Memory B cell (primary cell): ENCODE data around the gene ALKAL2.

Experiments used
- ATAC-seq: fragments of 150-1000 bp; cut with Tn5 transposase; 2 replicates; pipeline ENCODE4 v1.10.0; 2021; ENCODE audit warnings: low read depth, mild to moderate bottlenecking, moderate library complexity
- DNase-seq, 2 donors: peaks; one replicate each; pipeline ENCODE4 v3.0.0; 2022; ENCODE audit warnings: low spot score in 2 of 2
- H3K27ac Mint-ChIP-seq: one replicate; pipeline ENCODE4 v1.8.0; 2022; ENCODE audit warnings: mild to moderate bottlenecking, moderate library complexity, mixed read lengths
- H3K27me3 Mint-ChIP-seq: one replicate; pipeline ENCODE4 v1.8.0; 2022; ENCODE audit warnings: mixed read lengths
- H3K36me3 Mint-ChIP-seq: one replicate; pipeline ENCODE4 v1.8.0; 2022; ENCODE audit warnings: mild to moderate bottlenecking, mixed read lengths
- H3K4me1 Mint-ChIP-seq: one replicate; pipeline ENCODE4 v1.8.0; 2022; ENCODE audit warnings: mixed read lengths
- H3K4me3 Mint-ChIP-seq: one replicate; pipeline ENCODE4 v1.8.0; 2022; ENCODE audit warnings: mild to moderate bottlenecking, moderate library complexity, mixed read lengths
- H3K9me3 Mint-ChIP-seq: one replicate; pipeline ENCODE4 v1.8.0; 2022; ENCODE audit warnings: mixed read lengths

The ALKAL2 gene

DNA sequence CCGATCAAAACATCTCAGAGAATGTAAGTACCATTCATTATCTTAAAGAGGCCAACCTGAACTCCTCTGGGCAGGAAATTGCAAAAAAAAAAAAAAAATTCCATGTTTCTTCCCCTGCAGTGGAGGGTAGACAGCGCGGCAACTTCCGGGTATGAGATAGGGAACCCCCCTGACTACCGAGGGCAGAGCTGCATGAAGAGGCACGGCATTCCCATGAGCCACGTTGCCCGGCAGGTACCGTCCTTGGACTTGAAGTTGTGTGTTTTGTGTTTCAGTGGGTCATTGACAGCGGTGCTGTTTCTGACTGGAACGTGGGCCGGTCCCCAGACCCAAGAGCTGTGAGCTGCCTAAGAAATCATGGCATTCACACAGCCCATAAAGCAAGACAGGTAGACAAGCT is 16.0 kb downstream of the ALKAL2 start:
- Mint-ChIP-seq H3K36me3 (peaks cover 27% of the 10 kb centered on the region), H3K4me3 (no peak overlapping the region), H3K4me1 (peaks cover 36% of the 10 kb centered on the region), H3K9me3 (no peaks in the 10 kb centered on the region), H3K27me3 (no peaks in the 10 kb centered on the region), H3K27ac (no peak overlapping the region)
- ATAC-seq = no peak
- no peak for DNase-seq

DNA sequence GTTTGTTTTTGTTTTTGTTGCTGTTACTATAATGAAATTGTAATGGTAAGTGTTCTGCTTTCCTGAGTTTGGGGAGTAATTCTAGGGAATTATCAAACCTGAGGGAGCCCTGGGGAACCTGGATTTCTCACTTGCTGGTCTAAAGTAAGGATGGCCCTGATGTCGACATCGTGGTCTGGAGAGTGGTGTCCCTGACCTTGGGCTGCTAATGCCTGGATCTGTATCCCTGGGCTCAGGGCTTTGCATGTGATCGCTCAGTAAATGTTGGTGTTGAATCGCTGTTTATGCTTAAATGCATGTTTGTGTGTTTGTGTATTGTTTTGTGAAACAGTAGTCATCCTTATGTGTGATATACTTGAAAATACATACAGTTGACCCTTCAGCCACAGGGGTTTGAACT is 17.0 kb downstream of the ALKAL2 start:
- DNase-seq = no peak
- H3K36me3 Mint-ChIP-seq = peaks cover 22% of the 10 kb centered on the region
- no peak for ATAC-seq
- no peak overlapping the region for H3K4me3 Mint-ChIP-seq
- H3K4me1 Mint-ChIP-seq = peaks cover 39% of the 10 kb centered on the region
- H3K27me3 Mint-ChIP-seq = no peaks in the 10 kb centered on the region
- H3K27ac Mint-ChIP-seq = peak overlapping the region; percentile 47
- no peaks in the 10 kb centered on the region for H3K9me3 Mint-ChIP-seq

DNA sequence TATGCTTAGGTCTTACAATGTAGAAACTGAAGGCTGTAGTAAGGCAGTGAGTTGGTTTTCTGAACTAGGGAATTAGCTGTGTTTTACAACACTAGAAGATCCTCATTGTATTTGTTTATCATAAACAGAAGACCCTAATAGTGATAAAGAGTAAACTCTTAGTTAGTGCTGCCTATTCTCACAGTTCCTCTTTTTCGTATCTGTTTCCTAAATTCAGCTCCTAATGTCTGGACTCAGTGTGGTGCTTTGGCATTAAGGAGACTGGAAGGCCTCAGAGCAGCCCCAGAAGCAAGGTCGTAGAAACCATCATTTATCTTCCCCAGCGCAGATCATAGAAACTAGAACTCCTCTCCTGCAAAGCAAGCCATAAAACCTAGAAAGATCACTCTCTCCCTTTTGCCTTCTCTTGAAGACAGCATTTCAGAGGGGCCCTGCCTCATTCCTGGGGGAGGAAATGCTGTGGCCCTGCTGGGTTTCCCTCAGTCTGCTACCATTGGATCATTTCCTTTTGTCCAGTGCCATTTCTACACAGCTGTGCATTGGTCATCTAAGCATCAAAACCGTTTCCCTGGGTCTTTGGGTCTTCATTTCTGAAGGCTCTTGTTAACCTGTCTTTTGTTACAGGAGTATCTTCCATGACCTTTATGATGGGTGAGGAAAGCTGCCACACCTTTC is 18.4 kb downstream of the ALKAL2 start:
- H3K27ac Mint-ChIP-seq = peak overlapping the region; percentile 68

DNA sequence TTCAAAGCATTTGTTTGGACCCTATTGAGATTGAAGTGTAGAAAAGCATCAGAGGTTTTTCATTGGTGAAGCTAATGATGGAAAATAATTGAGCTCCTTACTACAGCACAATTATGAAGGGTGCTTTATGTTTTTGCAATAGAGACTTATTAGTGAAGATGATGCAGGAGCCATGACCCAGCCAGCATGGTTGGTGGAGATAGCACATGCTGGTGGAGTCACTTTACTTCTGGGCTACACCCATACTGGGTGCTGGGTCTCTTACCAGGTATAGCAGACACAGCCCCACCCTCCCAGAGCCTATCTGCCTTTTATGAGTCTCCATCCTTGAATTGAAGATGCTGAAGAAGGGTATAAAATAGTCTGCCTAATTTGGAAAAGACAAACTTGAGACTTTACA is 19.6 kb downstream of the ALKAL2 start:
- Mint-ChIP-seq H3K4me1 (peaks cover 32% of the 10 kb centered on the region), H3K36me3 (peaks cover 17% of the 10 kb centered on the region), H3K27me3 (no peaks in the 10 kb centered on the region), H3K9me3 (no peaks in the 10 kb centered on the region), H3K27ac (peak overlapping the region; percentile 68), H3K4me3 (no peak overlapping the region)
- ATAC-seq (no peak), DNase-seq (no peak)

More for the DNA sequence above, 18.4 kb downstream of the ALKAL2 start:
- Mint-ChIP-seq H3K9me3 (no peaks in the 10 kb centered on the region), H3K4me1 (peaks cover 33% of the 10 kb centered on the region), H3K36me3 (peaks cover 17% of the 10 kb centered on the region), H3K4me3 (no peak overlapping the region), H3K27me3 (no peaks in the 10 kb centered on the region)
- ATAC-seq (no peak), DNase-seq (no peak)

DNA sequence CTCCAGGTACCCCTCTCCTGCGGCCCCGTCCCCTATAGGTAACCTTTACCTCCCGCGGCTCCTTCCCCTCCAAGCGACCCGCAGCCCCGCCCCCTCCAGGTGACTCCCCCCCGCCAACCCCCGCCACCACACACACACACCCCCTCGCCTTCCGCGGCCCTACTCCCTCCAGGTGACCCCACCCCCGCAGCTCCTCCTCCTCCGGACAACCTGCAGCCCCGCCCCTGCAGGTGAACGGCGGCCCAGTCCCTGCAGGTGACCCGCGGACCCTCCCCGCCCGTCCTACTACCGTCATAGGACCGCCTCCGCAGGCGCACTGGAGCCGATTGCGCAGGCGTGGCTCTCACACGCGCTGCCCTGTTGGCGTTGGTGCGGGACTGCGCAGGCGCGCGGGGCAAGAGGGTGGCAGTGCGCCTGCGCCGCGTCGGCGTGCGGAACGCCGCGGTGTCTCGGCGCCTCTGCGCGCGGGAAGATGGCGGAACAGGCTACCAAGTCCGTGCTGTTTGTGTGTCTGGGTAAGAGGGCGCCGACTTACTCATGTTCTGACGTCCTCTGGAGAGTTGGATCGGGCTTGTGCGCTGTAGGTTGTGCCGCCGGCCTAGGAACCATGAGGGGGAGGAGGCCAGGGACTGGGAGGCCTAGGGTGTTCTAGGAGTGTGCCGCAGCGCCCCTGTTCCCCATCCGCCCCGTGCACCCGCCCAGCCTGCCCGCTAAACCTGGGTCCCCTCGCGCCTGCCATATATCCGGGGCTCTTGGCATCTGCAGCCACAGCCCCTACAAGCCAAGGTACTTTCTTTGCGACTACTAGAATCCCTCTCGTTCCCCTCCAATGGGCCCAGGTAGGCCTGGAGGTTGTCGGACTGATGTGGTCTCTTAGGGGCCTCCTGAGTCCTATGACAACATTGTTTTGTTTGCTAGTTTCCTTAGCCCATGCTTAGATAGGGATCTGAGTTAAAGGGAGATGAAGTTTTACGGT is 23.1 kb downstream of the ALKAL2 start, which contains the start of gene ACP1:
ACP1 (plus strand) TSS at position 455 of the 976 bp plus-strand sequence; CDS start at position 473, 18 bp downstream.
- no peaks in the 10 kb centered on the region for H3K27me3 Mint-ChIP-seq
- peaks cover 3% of the 10 kb centered on the region for H3K36me3 Mint-ChIP-seq
- DNase-seq (peak; percentile 91 to 95), ATAC-seq (peak; percentile 79)
- peak within 1 kb of the TSS; percentile 97 for H3K27ac Mint-ChIP-seq
- H3K4me1 Mint-ChIP-seq = peaks cover 18% of the 10 kb centered on the region
- peak within 1 kb of the TSS; percentile 96 for H3K4me3 Mint-ChIP-seq
- H3K9me3 Mint-ChIP-seq = no peaks in the 10 kb centered on the region

DNA sequence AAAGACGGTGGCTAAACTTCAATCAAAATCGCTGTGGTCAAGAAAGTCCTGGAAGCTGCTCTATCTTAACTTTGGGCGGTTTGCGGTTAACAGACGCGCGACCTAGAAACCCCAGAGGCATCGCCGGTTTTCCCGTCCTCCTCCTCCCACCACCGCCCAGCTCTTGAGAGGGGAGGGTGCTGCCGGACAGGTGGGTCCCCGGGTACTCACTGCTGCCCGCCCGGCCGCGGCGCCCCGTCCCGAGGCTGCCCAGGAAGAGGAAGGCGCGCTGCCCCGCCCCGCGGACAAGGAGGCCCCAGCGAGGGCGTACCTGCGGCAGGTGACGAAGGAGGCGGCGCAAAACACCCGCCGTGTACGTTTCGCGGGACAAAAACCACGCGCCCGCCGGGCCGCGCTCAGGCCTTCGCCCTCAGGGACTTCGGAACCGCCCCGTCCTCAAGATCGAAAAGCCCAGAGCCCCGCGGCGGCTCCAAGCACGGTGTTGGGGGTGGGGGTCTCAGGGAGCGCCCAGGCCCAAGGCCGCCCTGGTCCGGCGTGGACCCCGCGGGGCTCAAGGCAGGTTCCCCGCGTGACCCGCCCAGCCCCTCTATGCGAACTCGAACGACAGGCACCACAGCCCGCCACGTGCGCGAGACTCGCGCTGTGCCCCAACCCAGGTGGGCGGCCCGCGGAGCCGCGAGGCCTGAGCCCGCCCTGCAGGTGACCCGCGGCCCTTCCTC is 24.0 kb downstream of the ALKAL2 start, which contains the start of gene SH3YL1:
SH3YL1 (minus strand) TSS at position 259 of the 719 bp plus-strand sequence; CDS start at position 211, 48 bp downstream.
- Mint-ChIP-seq H3K9me3 (no peaks in the 10 kb centered on the region), H3K4me3 (peak within 1 kb of the TSS; percentile 96), H3K36me3 (peaks cover 6% of the 10 kb centered on the region), H3K4me1 (peaks cover 13% of the 10 kb centered on the region), H3K27me3 (no peaks in the 10 kb centered on the region), H3K27ac (peak within 1 kb of the TSS; percentile 97)
- ATAC-seq = peak; percentile 33
- peak in 1 of 2 donors; percentile 43 for DNase-seq

DNA sequence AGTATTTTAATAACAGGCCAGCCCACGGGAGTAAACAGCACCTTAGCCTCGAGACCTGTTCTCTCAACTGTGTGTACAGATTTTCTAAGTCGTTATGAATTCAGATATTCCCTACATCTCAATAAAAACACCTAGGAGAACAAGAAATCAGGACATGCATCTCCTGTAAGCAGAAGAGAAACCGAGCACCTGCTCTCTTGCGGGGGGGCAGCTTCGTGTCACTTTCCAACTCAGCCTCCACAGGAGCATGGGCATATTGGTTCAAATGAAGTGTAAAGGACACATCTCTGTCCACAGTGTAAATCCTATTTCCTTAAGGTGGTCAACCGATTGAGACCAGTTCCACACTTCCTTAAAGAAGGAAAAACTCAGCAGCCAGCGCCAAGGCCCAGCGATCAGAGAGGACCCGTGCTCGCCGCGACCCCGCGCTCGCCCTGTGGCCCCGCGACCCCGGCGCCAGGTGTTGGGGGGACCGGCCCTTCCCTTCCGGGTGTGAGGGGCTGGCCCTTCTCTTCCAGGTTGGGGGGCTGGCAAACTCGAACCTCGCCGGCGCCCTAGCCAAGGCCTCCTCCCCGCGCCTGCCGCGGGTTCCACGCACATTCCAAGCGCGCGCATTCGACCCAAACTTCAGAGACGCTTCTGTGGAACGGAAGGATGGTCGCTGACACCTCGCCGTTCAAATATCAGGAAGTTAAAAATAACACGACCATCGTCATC is 24.7 kb downstream of the ALKAL2 start:
- Mint-ChIP-seq H3K4me3 (peak overlapping the region; percentile 96), H3K9me3 (peaks cover 5% of the 10 kb centered on the region), H3K36me3 (peaks cover 8% of the 10 kb centered on the region), H3K27me3 (no peaks in the 10 kb centered on the region), H3K27ac (peak overlapping the region; percentile 97), H3K4me1 (peaks cover 11% of the 10 kb centered on the region)
- no peak for DNase-seq
- no peak for ATAC-seq

DNA sequence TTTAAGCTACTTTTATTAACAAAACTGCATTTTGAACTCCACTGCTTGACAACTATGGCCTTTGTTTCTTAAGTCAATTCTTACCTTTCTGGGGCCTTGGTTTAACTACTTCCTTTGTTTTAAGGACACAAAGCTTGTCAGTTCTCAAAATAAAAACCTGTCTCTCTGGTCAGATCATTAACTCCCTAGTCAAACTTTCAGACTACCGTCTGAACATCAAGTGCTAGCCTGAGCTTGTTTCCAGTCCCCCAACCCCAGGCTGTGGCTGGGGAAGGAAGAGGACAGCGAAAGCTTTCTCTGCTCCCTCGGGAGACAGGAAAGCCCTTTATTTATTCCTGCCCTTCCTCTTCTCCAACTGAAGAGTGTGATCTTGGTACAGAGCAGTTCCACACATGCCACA is 25.8 kb downstream of the ALKAL2 start:
- Mint-ChIP-seq H3K4me1 (peaks cover 4% of the 10 kb centered on the region), H3K27me3 (no peaks in the 10 kb centered on the region), H3K27ac (peak overlapping the region; percentile 28), H3K4me3 (no peak overlapping the region), H3K9me3 (peaks cover 6% of the 10 kb centered on the region), H3K36me3 (peaks cover 8% of the 10 kb centered on the region)
- no peak for DNase-seq
- no peak for ATAC-seq

DNA sequence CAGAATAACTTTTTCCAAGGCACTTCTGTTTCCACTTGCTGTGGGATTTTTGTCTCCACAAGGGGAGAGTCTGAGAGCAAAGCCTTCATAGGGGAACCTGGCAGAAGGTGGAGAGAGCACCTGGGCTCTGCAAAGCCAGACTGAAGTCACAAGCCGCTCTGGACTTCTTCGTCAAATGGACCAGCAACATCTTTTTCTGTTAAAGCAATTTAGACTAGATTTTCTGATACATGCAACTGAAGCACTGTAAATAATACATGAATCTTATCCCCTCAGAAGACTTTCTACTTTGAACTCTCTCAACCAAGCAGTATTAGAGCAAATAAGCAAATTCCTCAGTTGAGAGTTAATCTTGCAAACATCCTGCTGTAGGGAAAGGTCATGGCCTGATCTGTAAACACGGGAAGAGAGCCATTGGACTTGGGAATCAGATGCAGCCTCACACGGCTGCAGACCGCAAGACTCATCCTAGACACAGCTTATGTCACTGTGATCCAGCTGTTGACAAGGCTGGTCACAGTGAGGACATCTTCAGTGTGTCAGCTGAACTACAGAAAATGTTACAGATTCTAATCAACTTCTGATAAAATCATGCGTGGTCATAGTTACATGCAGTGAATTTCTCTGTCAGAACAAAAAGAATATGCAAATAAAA is 27.3 kb downstream of the ALKAL2 start:
- ATAC-seq (no peak), DNase-seq (no peak)
- no peaks in the 10 kb centered on the region for H3K27me3 Mint-ChIP-seq
- H3K4me3 Mint-ChIP-seq = no peak overlapping the region
- H3K9me3 Mint-ChIP-seq = peaks cover 6% of the 10 kb centered on the region
- no peak overlapping the region for H3K27ac Mint-ChIP-seq
- peaks cover 7% of the 10 kb centered on the region for H3K36me3 Mint-ChIP-seq
- no peaks in the 10 kb centered on the region for H3K4me1 Mint-ChIP-seq

DNA sequence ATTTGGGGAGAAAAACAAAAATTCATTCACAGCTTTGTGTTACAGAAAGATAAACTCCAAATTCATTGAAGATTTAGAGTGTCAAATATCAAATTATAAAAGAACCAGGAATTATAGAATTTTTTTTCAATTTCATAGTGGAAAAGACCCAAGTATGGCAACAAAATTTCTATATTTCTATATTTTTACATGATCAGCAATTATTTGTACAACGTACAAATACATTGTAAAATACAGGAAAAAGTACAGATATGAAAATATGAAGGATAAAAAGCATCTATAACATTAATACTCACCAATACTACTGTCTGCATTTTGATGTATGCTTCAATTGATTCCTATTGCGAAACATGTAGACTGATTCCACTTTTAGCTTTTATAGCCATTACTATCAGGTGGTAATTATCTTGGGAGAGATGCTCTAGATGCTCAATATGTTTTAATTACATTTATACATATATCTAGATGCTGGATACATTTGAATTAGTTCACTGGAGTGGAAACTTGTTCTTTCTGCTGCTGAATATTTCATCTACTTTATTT is 28.0 kb downstream of the ALKAL2 start:
- peaks cover 7% of the 10 kb centered on the region for H3K36me3 Mint-ChIP-seq
- no peaks in the 10 kb centered on the region for H3K27me3 Mint-ChIP-seq
- no peaks in the 10 kb centered on the region for H3K4me1 Mint-ChIP-seq
- DNase-seq = no peak
- H3K27ac Mint-ChIP-seq = no peak overlapping the region
- ATAC-seq = no peak
- H3K4me3 Mint-ChIP-seq = no peak overlapping the region
- H3K9me3 Mint-ChIP-seq = peaks cover 6% of the 10 kb centered on the region

DNA sequence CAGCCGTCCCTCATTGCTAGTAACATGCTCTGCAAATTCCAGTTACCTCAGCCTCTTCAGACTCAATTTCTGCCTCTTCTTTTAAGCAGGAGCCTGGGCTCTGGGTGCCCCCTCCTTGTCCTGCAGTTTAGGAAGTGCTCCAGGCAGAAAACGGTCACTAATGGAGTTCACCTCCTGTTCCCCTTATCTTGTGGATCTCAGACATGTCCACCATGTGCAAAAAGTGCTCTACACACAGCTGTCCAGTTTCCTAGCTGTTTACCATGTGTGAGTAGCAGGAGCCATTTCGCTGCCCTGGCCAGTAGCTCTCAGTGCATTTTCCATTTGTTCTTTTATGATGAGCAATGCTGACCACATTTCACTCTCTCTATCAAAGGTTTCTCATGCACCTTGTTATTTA is 29.0 kb downstream of the ALKAL2 start:
- DNase-seq (no peak), ATAC-seq (no peak)
- Mint-ChIP-seq H3K9me3 (peaks cover 6% of the 10 kb centered on the region), H3K27ac (no peak overlapping the region), H3K4me1 (no peaks in the 10 kb centered on the region), H3K4me3 (no peak overlapping the region), H3K27me3 (no peaks in the 10 kb centered on the region), H3K36me3 (peaks cover 7% of the 10 kb centered on the region)

DNA sequence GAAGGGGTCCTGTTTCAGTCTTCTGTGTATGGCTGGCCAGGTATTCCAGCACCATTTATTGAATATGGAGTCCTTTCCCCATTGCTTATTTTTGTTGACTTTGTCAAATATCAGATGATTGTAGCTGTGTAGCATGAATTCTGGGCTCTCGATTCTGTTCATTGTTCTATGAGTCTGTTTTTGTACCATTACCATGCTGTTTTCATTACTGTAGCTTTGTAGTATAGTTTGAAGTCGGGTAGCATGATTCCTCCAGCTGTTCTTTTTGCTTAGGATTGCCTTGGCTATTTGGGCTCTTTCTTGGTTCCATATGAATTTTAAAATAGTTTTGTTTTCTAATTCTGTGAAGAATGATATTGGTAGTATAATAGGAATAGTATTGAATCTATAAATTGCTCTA is 30.0 kb downstream of the ALKAL2 start:
- Mint-ChIP-seq H3K36me3 (peaks cover 7% of the 10 kb centered on the region), H3K4me3 (no peak overlapping the region), H3K9me3 (peaks cover 6% of the 10 kb centered on the region), H3K4me1 (no peaks in the 10 kb centered on the region), H3K27ac (no peak overlapping the region), H3K27me3 (no peaks in the 10 kb centered on the region)
- ATAC-seq (no peak), DNase-seq (no peak)

DNA sequence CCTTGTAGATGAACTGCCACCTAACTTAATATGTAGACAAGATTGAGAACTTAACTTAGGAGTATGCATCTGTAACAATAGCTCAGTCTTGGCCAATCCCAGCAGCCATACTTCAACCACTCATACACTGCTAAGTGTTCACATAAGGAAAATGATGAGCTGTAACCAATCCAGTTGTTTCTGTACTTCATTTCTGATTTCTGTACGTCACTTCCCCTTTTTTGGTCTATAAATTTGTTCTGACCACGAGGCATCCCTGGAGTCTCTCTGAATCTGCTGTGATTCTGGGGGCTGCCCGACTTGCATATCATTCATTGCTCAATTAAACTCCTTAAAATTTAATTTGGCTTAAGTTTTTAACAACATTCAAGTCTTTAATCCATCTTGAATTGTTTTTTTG is 30.5 kb downstream of the ALKAL2 start:
- H3K9me3 Mint-ChIP-seq = peaks cover 6% of the 10 kb centered on the region
- H3K27ac Mint-ChIP-seq = no peak overlapping the region
- ATAC-seq (no peak), DNase-seq (no peak)
- H3K4me1 Mint-ChIP-seq = no peaks in the 10 kb centered on the region
- H3K36me3 Mint-ChIP-seq = peaks cover 7% of the 10 kb centered on the region
- no peaks in the 10 kb centered on the region for H3K27me3 Mint-ChIP-seq
- no peak overlapping the region for H3K4me3 Mint-ChIP-seq
